ENCODE results near the gene LRCH1. TPM values are rescaled to one million over a fixed set of nuclear protein-coding genes. Genes with fewer than 3 reads are reported as not detected.
A peak's percentile ranks its signal among the peaks of the same experiment; 100 is the strongest.

The LRCH1 gene
- polyA plus RNA-seq, 1 of the 3 experiments (the other 2 are of a cell fraction), result 5.5 TPM

- TF ChIP-seq REST (IDR thresholded peaks at IDR 0.05; ENCODE audit: low read depth, low read length) (0 out of 2 replicates have a peak, but pooled peaks have one; percentile 11), TEAD4 (IDR thresholded peaks at IDR 0.05; ENCODE audit: borderline replicate concordance, insufficient read depth) (no peak), CHD2 (IDR thresholded peaks at IDR 0.05; ENCODE audit: low read length, partially characterized antibody) (peak; percentile 68), PBX3 (IDR thresholded peaks at IDR 0.05) (no peak), POLR2AphosphoS5 (IDR thresholded peaks at IDR 0.05; ENCODE audit: low read depth, low read length) (peak; percentile 87), USF2 (IDR thresholded peaks at IDR 0.05; ENCODE audit: borderline replicate concordance, low read depth, low read length) (peak; percentile 39), RCOR1 (IDR thresholded peaks at IDR 0.05; ENCODE audit: low read length) (no peak), MEF2A (IDR thresholded peaks at IDR 0.05; ENCODE audit: borderline replicate concordance, low read depth) (no peak), SMC3 (IDR thresholded peaks at IDR 0.05; ENCODE audit: low read depth, low read length) (no peak), FOXJ3 (CRISPR knock-in tag; IDR thresholded peaks at IDR 0.05) (no peak)
These were observed 243.8 kb downstream of the LRCH1 start, which contains the start of gene ESD (continued) for GRCh38 chr13:46796515-46797474.

- H3K4me3 ChIP-seq (ENCODE audit: low read depth in 2 of 2, low read length in 1 of 2), result peak overlapping the region; percentile 79 to 91
- peaks cover 41% of the 10 kb centered on the region for H3K79me2 ChIP-seq (ENCODE audit: insufficient read depth)
- peak overlapping the region; percentile 92; the same call in 1 of the 2 replicates for H3K9ac ChIP-seq
- POLR2A ChIA-PET, result no interaction called here
- no peaks in the 10 kb centered on the region for H3K27me3 ChIP-seq (ENCODE audit: insufficient read depth)
- peaks cover 10 to 17% of the 10 kb centered on the region in 2 experiments; a peak in 3 of 4 replicates for H3K4me1 ChIP-seq (ENCODE audit: control insufficient read depth in 1 of 2, insufficient read depth in 2 of 2, low read depth in 1 of 2, low read length in 1 of 2)
- H3F3A ChIP-seq (replicated peaks; ENCODE audit: insufficient read depth), result no peaks in the 10 kb centered on the region
- H2AFZ ChIP-seq (ENCODE audit: low read depth), result peak overlapping the region; percentile 91
- no peaks in the 10 kb centered on the region for H3K9me2 ChIP-seq
- 76% methylated on average over 6 of the region's 9 CpGs for WGBS (ENCODE audit: low lambda C conversion rate)
- peaks cover 2 to 10% of the 10 kb centered on the region in 2 experiments for H3K36me3 ChIP-seq (replicated peaks in 1 of 2; ENCODE audit: control insufficient read depth in 1 of 2, insufficient read depth in 2 of 2, low read length in 1 of 2)
- H3K27ac ChIP-seq (ENCODE audit: low read depth in 2 of 2, low read length in 1 of 2), result peak overlapping the region; percentile 82 to 83
- H4K20me1 ChIP-seq (ENCODE audit: insufficient read depth), result no peaks in the 10 kb centered on the region
- H3K4me2 ChIP-seq, result peak overlapping the region; percentile 91
- no peaks in the 10 kb centered on the region for H3K9me3 ChIP-seq
- no peak for DNase-seq
- CTCF ChIA-PET, result interaction anchor here (1.2 to 1.3 kb wide), 2 partner anchors 18 to 76 kb away, joined by 3 read pairs; no protein-coding TSS in a partner anchor
- no peak for TF ChIP-seq FOXJ3 (CRISPR knock-in tag; IDR thresholded peaks at IDR 0.05)
- no peak for TF ChIP-seq RXRA (IDR thresholded peaks at IDR 0.05; ENCODE audit: borderline replicate concordance, low read depth)
- no peak for TF ChIP-seq RAD21 (IDR thresholded peaks at IDR 0.05; ENCODE audit: low read length)
- TF ChIP-seq REST (IDR thresholded peaks at IDR 0.05; ENCODE audit: low read depth, low read length), result no peak
- no peak for TF ChIP-seq GABPA (IDR thresholded peaks at IDR 0.05; ENCODE audit: low read depth)
- TF ChIP-seq IRF3 (IDR thresholded peaks at IDR 0.05; ENCODE audit: low read depth, low read length), result no peak
- no peak for TF ChIP-seq ELF1 (IDR thresholded peaks at IDR 0.05)
- TF ChIP-seq TEAD4 (IDR thresholded peaks at IDR 0.05; ENCODE audit: borderline replicate concordance, insufficient read depth), result no peak
- TF ChIP-seq TAF1 (IDR thresholded peaks at IDR 0.05; ENCODE audit: borderline replicate concordance, low read depth, low read length), result no peak
These were observed 244.7 kb downstream of the LRCH1 start for GRCh38 chr13:46797501-46798237.

Data from SK-N-SH (cell line).